ENCODE results near the gene ASB5. TPM values are rescaled to one million over a fixed set of nuclear protein-coding genes. Genes with fewer than 3 reads are reported as not detected.

Gene ASB5
- total RNA-seq: not detected in 2 replicates

DNA sequence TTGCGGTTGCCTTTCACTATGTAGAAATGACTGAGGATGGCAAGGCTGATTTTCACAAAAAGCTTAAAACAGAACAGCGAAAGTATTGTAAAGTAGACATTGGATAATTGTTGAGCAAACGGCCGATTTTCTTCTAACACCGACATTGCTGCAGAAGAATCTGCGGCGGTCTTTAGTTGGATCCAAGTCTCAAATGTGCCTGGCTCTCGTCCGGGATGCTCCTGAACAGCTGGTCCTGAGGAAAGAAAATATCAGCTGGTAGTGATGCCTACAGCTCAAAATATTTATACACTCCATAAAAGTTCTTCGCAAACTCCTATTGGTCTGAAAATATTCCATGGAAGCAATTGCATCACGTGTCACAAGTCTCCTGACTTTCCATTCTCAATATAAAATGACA is at the start of gene ASB5:
ASB5 (minus strand) TSS at position 260 of the 400 bp plus-strand sequence; CDS start at position 146, 114 bp downstream.

GRCh38 chr4:176195184-176195978 is 73.6 kb downstream of the ASB5 start, which contains the start of gene SPATA4:
SPATA4 (minus strand) TSS chr4:176195585; CDS start chr4:176195562, 23 bp downstream.

Other genes starting within 250 kb of the ASB5 start
- gene WDR17, start 203.4 kb downstream of the ASB5 start, total RNA-seq: under 0.01 and 0.06 TPM in 2 replicates
- gene SPATA4, start 73.6 kb downstream of the ASB5 start, total RNA-seq: 0.73 TPM in 1 of 2 replicates, not detected in the other
- 42.2 and 53.1 TPM in 2 replicates for gene SPCS3, start 50.7 kb upstream of the ASB5 start, total RNA-seq

All from cardiac ventricle fibroblast (primary cell).